H1 (cell line): ENCODE measurements around the gene CTIF. TPM values are rescaled to one million over a fixed set of nuclear protein-coding genes. Genes with fewer than 3 reads are reported as not detected.

Source experiments
- CTCF ChIA-PET: fragments of 300-600 bp; sonication (Branson Sonifier 250); formaldehyde crosslinking; loops from one replicate; lab custom pipeline; 2021; ENCODE audit not compliant: partially characterized antibody; lab: Charles Lee
- POLR2A ChIA-PET: fragments of 300-600 bp; sonication (Branson Sonifier 250); formaldehyde crosslinking; loops from one replicate; lab custom pipeline; 2021; ENCODE audit warnings: inconsistent platforms; ENCODE audit not compliant: partially characterized antibody; lab: Charles Lee
- DNase-seq, 2 experiments: peaks; one replicate each; pipeline versions ENCODE4 v3.0.0 to v3.0.0-alpha.2; 2010 to 2022; ENCODE audit warnings: low spot score in 2 of 2, low read depth in 1 of 2, mixed read lengths in 1 of 2
- FAIRE-seq: peaks from 2 replicates; lab custom pipeline; 2011; peaks lifted over from hg19 to GRCh38; lab: Jason Lieb, UNC
- H2AFZ ChIP-seq: 2 replicates; pipeline ENCODE4 v1.8.1; 2012; ENCODE audit warnings: low read length, inconsistent platforms
- H2AK5ac ChIP-seq: 2 replicates; pipeline ENCODE4 v1.6.1; 2013; ENCODE audit warnings: low read depth, low read length
- H2BK120ac ChIP-seq: replicated peaks from 2 replicates; pipeline ENCODE3; 2013; ENCODE audit warnings: low read depth, low read length, inconsistent platforms
- H2BK12ac ChIP-seq: 2 replicates; pipeline ENCODE4 v1.6.1; 2013; ENCODE audit warnings: low read depth, low read length
- H2BK15ac ChIP-seq: 2 replicates; pipeline ENCODE4 v1.6.1; 2013; ENCODE audit warnings: low read length
- H2BK20ac ChIP-seq: 2 replicates; pipeline ENCODE4 v1.6.1; 2013; ENCODE audit warnings: low read length
- H2BK5ac ChIP-seq: 2 replicates; pipeline ENCODE4 v1.6.1; 2013; ENCODE audit warnings: low read depth, low read length
- H3K14ac ChIP-seq: 2 replicates; pipeline ENCODE4 v1.6.1; 2013; ENCODE audit warnings: inconsistent platforms; ENCODE audit not compliant: insufficient read length
- H3K18ac ChIP-seq: 2 replicates; pipeline ENCODE4 v1.6.1; 2013; ENCODE audit warnings: low read length; ENCODE audit errors: extremely low read depth
- H3K23ac ChIP-seq: 2 replicates; pipeline ENCODE4 v1.6.1; 2013; ENCODE audit warnings: inconsistent platforms; ENCODE audit not compliant: insufficient read length
- H3K23me2 ChIP-seq: 2 replicates; pipeline ENCODE4 v1.6.1; 2013; ENCODE audit warnings: low read depth, low read length
- H3K27ac ChIP-seq: 2 replicates; pipeline ENCODE4 v1.6.1; 2011; ENCODE audit warnings: low read depth, low read length, inconsistent platforms
- H3K27me3 ChIP-seq, 4 experiments: replicated peaks in 1 of 4; 1 replicate in 1 of 4; 2 replicates in 3 of 4; pipeline versions ENCODE4 v1.6.1 to v1.8.1; 2011 to 2013; ENCODE audit warnings: low read length in 3 of 4, mild to moderate bottlenecking in 3 of 4, inconsistent platforms in 2 of 4, mixed read lengths in 2 of 4, moderate library complexity in 1 of 4; ENCODE audit not compliant: control insufficient read depth in 3 of 4, insufficient read depth in 3 of 4; ENCODE audit errors: extremely low read depth in 1 of 4
- H3K36me3 ChIP-seq, 4 experiments: 2 replicates each; pipeline versions ENCODE4 v1.6.1 to v1.8.1; 2011 to 2013; ENCODE audit warnings: mild to moderate bottlenecking in 4 of 4, low read length in 3 of 4, moderate library complexity in 2 of 4, control low read depth in 1 of 4, inconsistent platforms in 1 of 4; ENCODE audit not compliant: insufficient read depth in 4 of 4, control insufficient read depth in 2 of 4
- H3K4ac ChIP-seq: replicated peaks from 2 replicates; pipeline ENCODE3; 2013; ENCODE audit warnings: low read length, low read depth, mixed read lengths, inconsistent platforms; ENCODE audit not compliant: insufficient read length
- H3K4me1 ChIP-seq, 4 experiments: replicated peaks in 1 of 4; 1 replicate in 1 of 4; 2 replicates in 3 of 4; pipeline versions ENCODE4 v1.6.1 to v1.8.1; 2011 to 2013; ENCODE audit warnings: low read length in 3 of 4, inconsistent platforms in 2 of 4, mixed read lengths in 1 of 4; ENCODE audit not compliant: insufficient read depth in 4 of 4, control insufficient read depth in 3 of 4
- H3K4me2 ChIP-seq, 2 experiments: 2 replicates each; pipeline versions ENCODE4 v1.6.1 to v1.8.1; 2011 to 2013; ENCODE audit warnings: low read depth in 2 of 2, low read length in 2 of 2, control low read depth in 1 of 2, inconsistent platforms in 1 of 2, mild to moderate bottlenecking in 1 of 2; ENCODE audit not compliant: insufficient read depth in 1 of 2
- H3K4me3 ChIP-seq, 4 experiments: fragments of 200-600, 300-600 bp in 1 of 4; sonication (generic), shearing (Covaris generic), sonication (Bioruptor Twin) in 1 of 4; 2 replicates each; pipeline versions ENCODE4 v1.5.1 to v1.8.1; 2011 to 2016; ENCODE audit warnings: low read length in 4 of 4, low read depth in 3 of 4, control low read depth in 2 of 4, inconsistent platforms in 2 of 4, mild to moderate bottlenecking in 2 of 4, mixed read lengths in 1 of 4, moderate library complexity in 1 of 4; ENCODE audit not compliant: insufficient read depth in 2 of 4; ENCODE audit errors: extremely low read depth in 1 of 4
- H3K56ac ChIP-seq: replicated peaks from 2 replicates; pipeline ENCODE3; 2013; ENCODE audit warnings: low read depth, mild to moderate bottlenecking, mixed read lengths, low read length, inconsistent platforms; ENCODE audit not compliant: insufficient read length
- H3K79me1 ChIP-seq: 2 replicates; pipeline ENCODE4 v1.6.1; 2013; ENCODE audit warnings: low read depth, low read length, control low read depth
- H3K79me2 ChIP-seq, 2 experiments: 2 replicates each; pipeline versions ENCODE4 v1.6.1 to v1.8.1; 2012 to 2013; ENCODE audit warnings: low read length in 2 of 2, mild to moderate bottlenecking in 2 of 2, inconsistent platforms in 1 of 2; ENCODE audit not compliant: insufficient read depth in 2 of 2, control insufficient read depth in 1 of 2
- H3K9ac ChIP-seq, 4 experiments: replicated peaks in 1 of 4; 1 replicate in 1 of 4; 2 replicates in 3 of 4; pipeline versions ENCODE4 v1.6.1 to v1.8.1; 2011 to 2013; ENCODE audit warnings: low read depth in 3 of 4, low read length in 3 of 4, control low read depth in 2 of 4, mild to moderate bottlenecking in 2 of 4, moderate library complexity in 2 of 4, inconsistent platforms in 1 of 4; ENCODE audit errors: extremely low read depth in 1 of 4
- H3K9me3 ChIP-seq, 2 experiments: 2 replicates each; pipeline versions ENCODE4 v1.6.1 to v1.8.1; 2012 to 2013; ENCODE audit warnings: mild to moderate bottlenecking in 2 of 2, moderate library complexity in 2 of 2, control low read depth in 1 of 2, inconsistent platforms in 1 of 2, low read depth in 1 of 2, low read length in 1 of 2, mixed read lengths in 1 of 2; ENCODE audit not compliant: insufficient read depth in 2 of 2
- H4K20me1 ChIP-seq, 2 experiments: replicated peaks in 1 of 2; 2 replicates each; pipeline versions ENCODE3 to v1.8.1; 2011 to 2013; ENCODE audit warnings: inconsistent platforms in 2 of 2, low read length in 2 of 2, mild to moderate bottlenecking in 1 of 2; ENCODE audit not compliant: insufficient read depth in 2 of 2, control insufficient read depth in 1 of 2
- H4K5ac ChIP-seq: 2 replicates; pipeline ENCODE4 v1.6.1; 2013; ENCODE audit warnings: low read length, low read depth, mixed read lengths, inconsistent platforms; ENCODE audit not compliant: insufficient read length
- H4K8ac ChIP-seq: 2 replicates; pipeline ENCODE4 v1.8.0; 2013; ENCODE audit warnings: mild to moderate bottlenecking, moderate library complexity, low read length, inconsistent platforms; ENCODE audit not compliant: insufficient read depth; ENCODE audit errors: extremely low read depth
- H4K91ac ChIP-seq: replicated peaks from 2 replicates; pipeline ENCODE3; 2013; ENCODE audit warnings: low read length, mixed read lengths, inconsistent platforms; ENCODE audit not compliant: insufficient read length
- ASH2L ChIP-seq: fragments of 200-600, 300-600 bp; sonication (generic); IDR thresholded peaks from one replicate; pipeline ENCODE4 v1.7.1; 2017; ENCODE audit warnings: low read length
- EP300 ChIP-seq, 2 experiments: IDR thresholded peaks; 1 replicate in 1 of 2; 2 replicates in 1 of 2; pipeline ENCODE4 v1.6.1; 2011 to 2012; ENCODE audit warnings: low read depth in 2 of 2, low read length in 2 of 2, mild to moderate bottlenecking in 2 of 2, borderline replicate concordance in 1 of 2, inconsistent platforms in 1 of 2, moderate library complexity in 1 of 2
- EZH2 ChIP-seq: fragments of 200-600 bp; sonication (generic); IDR thresholded peaks from 2 replicates; pipeline ENCODE4 v1.7.1; 2012; ENCODE audit warnings: low read depth, mild to moderate bottlenecking, moderate library complexity, low read length, inconsistent platforms; ENCODE audit not compliant: severe bottlenecking
- PHF8 ChIP-seq: fragments of 200-600 bp; sonication (generic); conservative IDR thresholded peaks from 2 replicates; pipeline ENCODE4 v1.7.1; 2012; ENCODE audit warnings: low read depth, mild to moderate bottlenecking, inconsistent platforms, low read length, moderate library complexity
- POLR2AphosphoS5 ChIP-seq: IDR thresholded peaks from 2 replicates; pipeline ENCODE4 v1.6.1; 2011; ENCODE audit warnings: low read depth, low read length
- ZNF274 ChIP-seq: IDR thresholded peaks from 2 replicates; pipeline ENCODE4 v1.7.0; 2012; ENCODE audit warnings: low read length, borderline replicate concordance; ENCODE audit errors: extremely low read depth
- WGBS, 2 experiments: shearing (Covaris generic) in 1 of 2; methylation state at CpG; one replicate each; pipeline versions ENCODE4 v1.1.6 to v1.1.7; 2013 to 2015; ENCODE audit warnings: low lambda C conversion rate in 2 of 2, mixed read lengths in 2 of 2, inconsistent platforms in 1 of 2, low coverage in 1 of 2, missing lambda C conversion rate in 1 of 2; ENCODE audit not compliant: insufficient replicate concordance in 2 of 2, insufficient coverage in 1 of 2, insufficient read length in 1 of 2; ENCODE audit errors: extremely low coverage in 1 of 2, missing lambda C conversion rate in 1 of 2; 5-methylcytosine and 5-hydroxymethylcytosine counted together
- polyA plus RNA-seq, 7 experiments: library from polyadenylated mRNA; depleted of rRNA in 3 of 7; stranded (reverse) in 5 of 7; unstranded in 2 of 7; fragments of >200 nt in 5 of 7; fragments of 200-250 nt in 2 of 7; gene quantifications; 1 replicate in 5 of 7; 2 replicates in 1 of 7; 4 replicates in 1 of 7; pipeline versions ENCODE4 v1.2.1 to v1.2.3, GENCODE V29; 2011 to 2013; ENCODE audit warnings: missing spikeins in 2 of 7, mixed read lengths in 2 of 7
- total RNA-seq: library from RNA; stranded (reverse); fragmentation: NEBNext Ultra II Directional; extraction: Animal tissue kit (Norgen Biotek cat#: 25700); gene quantifications from 2 replicates; pipeline ENCODE4 v1.2.1, GENCODE V29; 2021

Gene CTIF
- total and polyA plus RNA-seq, 2 of the 8 experiments (the other 6 are each of a cell fraction or from before 2014, with no cell fraction given), result 9.0 to 17.8 TPM

GRCh38 chr18:48528861-48529260 lies 10.0 kb upstream of the CTIF start:
- Histone ChIP-seq H3K4me2 (no peak overlapping the region), H3K9ac (no peak overlapping the region), H3K4me3 (no peak overlapping the region), H2AFZ (no peak overlapping the region), H3K27ac (no peak overlapping the region), H2BK5ac (no peak overlapping the region), H3K27me3 (no peaks in the 10 kb centered on the region), H2AK5ac (no peak overlapping the region), H2BK15ac (no peak overlapping the region), H3K79me2 (no peaks in the 10 kb centered on the region), H4K20me1 (no peaks in the 10 kb centered on the region), H3K14ac (no peak overlapping the region), H4K8ac (no peak overlapping the region), H3K18ac (no peak overlapping the region), H4K5ac (no peak overlapping the region), H3K23me2 (no peaks in the 10 kb centered on the region), H3K23ac (no peak overlapping the region), H3K9me3 (no peaks in the 10 kb centered on the region), H3K56ac (no peak overlapping the region), H2BK12ac (no peak overlapping the region), H2BK20ac (no peak overlapping the region), H3K36me3 (no peaks in the 10 kb centered on the region), H4K91ac (no peak overlapping the region), H3K4ac (no peak overlapping the region), H2BK120ac (no peak overlapping the region), H3K4me1 (peaks cover 0 to 4% (median 2%) of the 10 kb centered on the region in 4 experiments; a peak in 1 of 7 replicates), H3K79me1 (no peaks in the 10 kb centered on the region)
- DNase-seq (no peak), FAIRE-seq (no peak)
- ChIA-PET CTCF (no interaction called here), POLR2A (no interaction called here)
- 93% methylated on average over 5 of the region's 5 CpGs; no CpG with 5 or more reads in 1 of the 2 experiments for WGBS, 2 experiments
- TF ChIP-seq EP300 (IDR thresholded peaks at IDR 0.05; ENCODE audit: borderline replicate concordance in 1 of 2, low read depth in 2 of 2, low read length in 2 of 2), result no peak
- no peak for TF ChIP-seq EZH2
- TF ChIP-seq PHF8, result no peak
- TF ChIP-seq POLR2AphosphoS5, result no peak
- TF ChIP-seq ZNF274, result no peak
- TF ChIP-seq ASH2L, result no peak
